ENCODE results near the gene BRF1. TPM values are rescaled to one million over a fixed set of nuclear protein-coding genes. Genes with fewer than 3 reads are reported as not detected.

Gene BRF1
- total RNA-seq, 1 experiment from 2014 or later: 41.2 TPM

DNA sequence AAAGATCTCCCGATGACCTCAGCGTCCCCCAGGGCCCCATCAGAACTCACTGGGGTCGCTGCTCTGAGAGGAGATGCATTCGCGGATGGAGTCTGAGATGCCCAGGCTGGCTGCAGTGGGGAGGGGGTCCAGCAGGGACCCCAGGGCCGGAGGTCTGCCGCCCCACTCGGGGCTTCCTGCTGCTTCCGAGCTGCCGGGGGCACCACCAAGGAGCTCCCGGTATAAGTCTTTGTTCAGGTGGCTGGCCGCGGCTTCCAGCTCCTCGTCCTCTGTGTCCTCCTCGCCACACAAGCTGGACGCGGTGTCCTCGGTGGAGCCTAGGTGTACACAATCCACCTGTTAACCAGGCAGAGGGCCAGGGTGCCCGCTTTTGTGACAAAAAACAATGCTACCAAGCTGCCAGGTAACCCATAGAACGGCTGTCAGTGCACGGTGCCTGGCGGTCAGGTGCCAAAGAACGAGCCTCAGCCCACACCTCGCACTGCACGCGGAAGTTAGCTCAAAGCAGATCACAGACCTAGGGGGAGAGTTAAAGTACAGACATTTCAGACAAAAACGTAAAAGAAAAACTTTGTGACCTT, 79.1 kb downstream of the BRF1 start:
- intact Hi-C loops (cut with micrococcal nuclease): no loop called here
- Histone ChIP-seq H3K9ac (ENCODE audit: low read length) (no peak overlapping the region), H3K9me2 (ENCODE audit: insufficient read depth) (no peaks in the 10 kb centered on the region), H3K27ac (ENCODE audit: low read depth, low read length) (no peak overlapping the region), H3K36me3 (ENCODE audit: control insufficient read depth in 1 of 2, insufficient read depth in 2 of 2, low read length in 2 of 2) (peaks cover 7 to 10% of the 10 kb centered on the region in 2 experiments; a peak in 3 of 4 replicates), H3K79me2 (ENCODE audit: insufficient read depth, low read length) (no peaks in the 10 kb centered on the region), H3K27me3 (ENCODE audit: insufficient read depth, low read length) (no peaks in the 10 kb centered on the region), H3K4me3 (replicated peaks in 1 of 2; ENCODE audit: low read depth in 1 of 2, low read length in 2 of 2) (no peak overlapping the region), H3K9me3 (ENCODE audit: control insufficient read depth in 1 of 2, insufficient read depth in 1 of 2, low read depth in 1 of 2, low read length in 2 of 2) (no peaks in the 10 kb centered on the region), H3K4me1 (ENCODE audit: control insufficient read depth in 1 of 2, insufficient read depth in 2 of 2, low read length in 2 of 2) (no peaks in the 10 kb centered on the region), H3K4me2 (ENCODE audit: low read length) (no peak overlapping the region), H2AFZ (ENCODE audit: low read depth, low read length, poor library complexity, severe bottlenecking) (no peak overlapping the region), H4K20me1 (ENCODE audit: insufficient read depth) (no peaks in the 10 kb centered on the region)
- POLR2A ChIA-PET: no interaction called here
- CTCF ChIA-PET: no interaction called here
- RAD21 ChIA-PET (ENCODE audit: low non-redundant PET in 1 of 2, low total read pairs in 2 of 2, uncharacterized antibody in 2 of 2, unreplicated experiment in 2 of 2): no interaction called here
- ATAC-seq: no peak
- TF ChIP-seq SRF (IDR thresholded peaks at IDR 0.05; ENCODE audit: low read depth) (no peak), EZH2phosphoT487 (IDR thresholded peaks at IDR 0.05; ENCODE audit: borderline replicate concordance) (no peak), CEBPB (IDR thresholded peaks at IDR 0.05; ENCODE audit: low read depth) (no peak), CBX3 (IDR thresholded peaks at IDR 0.05; ENCODE audit: low read depth) (no peak), ZNF274 (IDR thresholded peaks at IDR 0.05; ENCODE audit: low read depth, low read length) (no peak), POLR2AphosphoS5 (IDR thresholded peaks at IDR 0.05; ENCODE audit: low read depth, low read length) (no peak), SP1 (IDR thresholded peaks at IDR 0.05; ENCODE audit: low read depth) (no peak), POLR2A (IDR thresholded peaks at IDR 0.05; ENCODE audit: borderline replicate concordance, extremely low read depth, insufficient read depth, insufficient read length) (no peak), ZFX (IDR thresholded peaks at IDR 0.05) (no peak), ELF1 (IDR thresholded peaks at IDR 0.05; ENCODE audit: borderline replicate concordance, low read depth) (no peak), JUND (IDR thresholded peaks at IDR 0.05) (no peak), RAD21 (IDR thresholded peaks at IDR 0.05; ENCODE audit: low read depth) (no peak), EGR1 (IDR thresholded peaks at IDR 0.05; ENCODE audit: low read depth) (no peak), FOSL1 (IDR thresholded peaks at IDR 0.05; ENCODE audit: low read depth) (no peak)
- TF ChIP-seq, protein P1, sequence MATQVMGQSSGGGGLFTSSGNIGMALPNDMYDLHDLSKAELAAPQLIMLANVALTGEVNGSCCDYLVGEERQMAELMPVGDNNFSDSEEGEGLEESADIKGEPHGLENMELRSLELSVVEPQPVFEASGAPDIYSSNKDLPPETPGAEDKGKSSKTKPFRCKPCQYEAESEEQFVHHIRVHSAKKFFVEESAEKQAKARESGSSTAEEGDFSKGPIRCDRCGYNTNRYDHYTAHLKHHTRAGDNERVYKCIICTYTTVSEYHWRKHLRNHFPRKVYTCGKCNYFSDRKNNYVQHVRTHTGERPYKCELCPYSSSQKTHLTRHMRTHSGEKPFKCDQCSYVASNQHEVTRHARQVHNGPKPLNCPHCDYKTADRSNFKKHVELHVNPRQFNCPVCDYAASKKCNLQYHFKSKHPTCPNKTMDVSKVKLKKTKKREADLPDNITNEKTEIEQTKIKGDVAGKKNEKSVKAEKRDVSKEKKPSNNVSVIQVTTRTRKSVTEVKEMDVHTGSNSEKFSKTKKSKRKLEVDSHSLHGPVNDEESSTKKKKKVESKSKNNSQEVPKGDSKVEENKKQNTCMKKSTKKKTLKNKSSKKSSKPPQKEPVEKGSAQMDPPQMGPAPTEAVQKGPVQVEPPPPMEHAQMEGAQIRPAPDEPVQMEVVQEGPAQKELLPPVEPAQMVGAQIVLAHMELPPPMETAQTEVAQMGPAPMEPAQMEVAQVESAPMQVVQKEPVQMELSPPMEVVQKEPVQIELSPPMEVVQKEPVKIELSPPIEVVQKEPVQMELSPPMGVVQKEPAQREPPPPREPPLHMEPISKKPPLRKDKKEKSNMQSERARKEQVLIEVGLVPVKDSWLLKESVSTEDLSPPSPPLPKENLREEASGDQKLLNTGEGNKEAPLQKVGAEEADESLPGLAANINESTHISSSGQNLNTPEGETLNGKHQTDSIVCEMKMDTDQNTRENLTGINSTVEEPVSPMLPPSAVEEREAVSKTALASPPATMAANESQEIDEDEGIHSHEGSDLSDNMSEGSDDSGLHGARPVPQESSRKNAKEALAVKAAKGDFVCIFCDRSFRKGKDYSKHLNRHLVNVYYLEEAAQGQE (IDR thresholded peaks at IDR 0.05; ENCODE audit: low read depth): no peak
- TF ChIP-seq, protein P2, sequence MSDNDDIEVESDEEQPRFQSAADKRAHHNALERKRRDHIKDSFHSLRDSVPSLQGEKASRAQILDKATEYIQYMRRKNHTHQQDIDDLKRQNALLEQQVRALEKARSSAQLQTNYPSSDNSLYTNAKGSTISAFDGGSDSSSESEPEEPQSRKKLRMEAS (IDR thresholded peaks at IDR 0.05): no peak
- TF ChIP-seq, protein P3, sequence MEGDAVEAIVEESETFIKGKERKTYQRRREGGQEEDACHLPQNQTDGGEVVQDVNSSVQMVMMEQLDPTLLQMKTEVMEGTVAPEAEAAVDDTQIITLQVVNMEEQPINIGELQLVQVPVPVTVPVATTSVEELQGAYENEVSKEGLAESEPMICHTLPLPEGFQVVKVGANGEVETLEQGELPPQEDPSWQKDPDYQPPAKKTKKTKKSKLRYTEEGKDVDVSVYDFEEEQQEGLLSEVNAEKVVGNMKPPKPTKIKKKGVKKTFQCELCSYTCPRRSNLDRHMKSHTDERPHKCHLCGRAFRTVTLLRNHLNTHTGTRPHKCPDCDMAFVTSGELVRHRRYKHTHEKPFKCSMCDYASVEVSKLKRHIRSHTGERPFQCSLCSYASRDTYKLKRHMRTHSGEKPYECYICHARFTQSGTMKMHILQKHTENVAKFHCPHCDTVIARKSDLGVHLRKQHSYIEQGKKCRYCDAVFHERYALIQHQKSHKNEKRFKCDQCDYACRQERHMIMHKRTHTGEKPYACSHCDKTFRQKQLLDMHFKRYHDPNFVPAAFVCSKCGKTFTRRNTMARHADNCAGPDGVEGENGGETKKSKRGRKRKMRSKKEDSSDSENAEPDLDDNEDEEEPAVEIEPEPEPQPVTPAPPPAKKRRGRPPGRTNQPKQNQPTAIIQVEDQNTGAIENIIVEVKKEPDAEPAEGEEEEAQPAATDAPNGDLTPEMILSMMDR (IDR thresholded peaks at IDR 0.05 in 2 of 3, conservative IDR thresholded peaks at IDR 0.05 in 1 of 3; ENCODE audit: borderline replicate concordance in 1 of 3, insufficient read depth in 1 of 3, low read depth in 2 of 3, low read length in 2 of 3): no peak
- no peak for DNase-seq (ENCODE audit: low read depth, low spot score)
- BruUV-seq (replicated peaks): no TSS peak

Data from HCT116 (cell line).